Keratinocyte (primary cell): ENCODE data around the gene POFUT2. TPM values are rescaled to one million over a fixed set of nuclear protein-coding genes. Genes with fewer than 3 reads are reported as not detected.

Source experiments
- DNase-seq: peaks from one replicate; pipeline ENCODE4 v3.0.0-alpha.2; 2011; ENCODE audit warnings: low read depth, missing footprints, low spot score
- FAIRE-seq: peaks from 2 replicates; lab custom pipeline; 2011; peaks lifted over from hg19 to GRCh38; lab: Jason Lieb, UNC
- H2AFZ ChIP-seq: 2 replicates; pipeline ENCODE4 v1.6.0; 2012; ENCODE audit warnings: low read length, control low read depth, inconsistent platforms; ENCODE audit not compliant: control insufficient read depth
- H3K27ac ChIP-seq: 2 replicates; pipeline ENCODE4 v1.5.1; 2011; ENCODE audit warnings: low read length; ENCODE audit not compliant: control insufficient read depth, insufficient read depth
- H3K27me3 ChIP-seq: 3 replicates; pipeline ENCODE4 v1.6.0; 2011; ENCODE audit warnings: low read length; ENCODE audit not compliant: control insufficient read depth, insufficient read depth; ENCODE audit errors: extremely low read depth
- H3K36me3 ChIP-seq, 2 experiments: 2 replicates in 1 of 2; 3 replicates in 1 of 2; pipeline ENCODE4 v1.5.1; 2011; ENCODE audit warnings: low read length in 2 of 2, mild to moderate bottlenecking in 1 of 2; ENCODE audit not compliant: control insufficient read depth in 2 of 2, insufficient read depth in 2 of 2; ENCODE audit errors: extremely low read depth in 1 of 2
- H3K4me1 ChIP-seq: 3 replicates; pipeline ENCODE4 v1.5.1; 2011; ENCODE audit warnings: low read length; ENCODE audit not compliant: control insufficient read depth, insufficient read depth; ENCODE audit errors: extremely low read depth
- H3K4me2 ChIP-seq: 3 replicates; pipeline ENCODE4 v1.6.0; 2011; ENCODE audit warnings: low read depth, low read length; ENCODE audit not compliant: control insufficient read depth, insufficient read depth; ENCODE audit errors: extremely low read depth
- H3K4me3 ChIP-seq, 3 experiments: fragments of 200-600 bp in 1 of 3; sonication (generic) in 1 of 3; 2 replicates in 2 of 3; 3 replicates in 1 of 3; pipeline ENCODE4 v1.5.1; 2011 to 2016; ENCODE audit warnings: low read length in 3 of 3, mild to moderate bottlenecking in 3 of 3, control low read depth in 2 of 3, inconsistent platforms in 1 of 3, low read depth in 1 of 3, mixed read lengths in 1 of 3, mixed run types in 1 of 3, moderate library complexity in 1 of 3; ENCODE audit not compliant: control insufficient read depth in 2 of 3, insufficient read depth in 2 of 3; ENCODE audit errors: extremely low read depth in 1 of 3
- H3K79me2 ChIP-seq: 2 replicates; pipeline ENCODE4 v1.6.0; 2012; ENCODE audit warnings: low read length; ENCODE audit not compliant: control insufficient read depth, insufficient read depth
- H3K9ac ChIP-seq: 3 replicates; pipeline ENCODE4 v1.6.0; 2011; ENCODE audit warnings: low read length; ENCODE audit not compliant: control insufficient read depth, insufficient read depth; ENCODE audit errors: extremely low read depth
- H3K9me1 ChIP-seq: 3 replicates; pipeline ENCODE4 v1.6.0; 2011; ENCODE audit warnings: low read length; ENCODE audit not compliant: control insufficient read depth, insufficient read depth; ENCODE audit errors: extremely low read depth
- H3K9me3 ChIP-seq: 2 replicates; pipeline ENCODE4 v1.5.1; 2012; ENCODE audit warnings: low read depth, low read length; ENCODE audit not compliant: control insufficient read depth
- H4K20me1 ChIP-seq: 3 replicates; pipeline ENCODE4 v1.6.0; 2011; ENCODE audit warnings: low read length; ENCODE audit not compliant: control insufficient read depth, insufficient read depth; ENCODE audit errors: extremely low read depth
- EZH2 ChIP-seq: IDR thresholded peaks from one replicate; pipeline ENCODE4 v1.6.1; 2012; ENCODE audit warnings: inconsistent platforms, mild to moderate bottlenecking, low read length, moderate library complexity
- dilution Hi-C: fragments of 300-500 bp; cut with MboI; formaldehyde crosslinking; loops from one replicate; pipeline ENCODE4 v1.7.0; 2020; ENCODE audit warnings: low sequenced_read_pairs; ENCODE audit not compliant: extremely low pct_ligation_motif_present
- polyA plus RNA-seq, 5 experiments: library from polyadenylated mRNA; depleted of rRNA in 3 of 5; stranded (reverse) in 3 of 5; stranded (forward) in 1 of 5; unstranded in 1 of 5; fragments of >200 nt; gene quantifications; 1 replicate in 1 of 5; 2 replicates in 3 of 5; 3 replicates in 1 of 5; pipeline versions ENCODE4 v1.2.1 to v1.2.3, GENCODE V29; 2011 to 2012; ENCODE audit warnings: missing spikeins in 2 of 5, low read depth in 1 of 5, low replicate concordance in 1 of 5
- TF ChIP-seq, protein P1 (sequence below), 3 experiments: IDR thresholded peaks in 1 of 3; conservative IDR thresholded peaks in 1 of 3; optimal IDR thresholded peaks in 1 of 3; 2 replicates in 2 of 3; 3 replicates in 1 of 3; pipeline versions ENCODE3 to v1.5.1; 2011; ENCODE audit warnings: low read length in 3 of 3, mild to moderate bottlenecking in 3 of 3, moderate library complexity in 2 of 3, control low read depth in 1 of 3, inconsistent platforms in 1 of 3; ENCODE audit not compliant: insufficient read depth in 2 of 3; ENCODE audit errors: extremely low read depth in 1 of 3

The POFUT2 gene
- polyA plus RNA-seq, 1 donor (not counting 4 experiments of a cell fraction or from before 2014, with no cell fraction given), result 8.8 TPM

DNA sequence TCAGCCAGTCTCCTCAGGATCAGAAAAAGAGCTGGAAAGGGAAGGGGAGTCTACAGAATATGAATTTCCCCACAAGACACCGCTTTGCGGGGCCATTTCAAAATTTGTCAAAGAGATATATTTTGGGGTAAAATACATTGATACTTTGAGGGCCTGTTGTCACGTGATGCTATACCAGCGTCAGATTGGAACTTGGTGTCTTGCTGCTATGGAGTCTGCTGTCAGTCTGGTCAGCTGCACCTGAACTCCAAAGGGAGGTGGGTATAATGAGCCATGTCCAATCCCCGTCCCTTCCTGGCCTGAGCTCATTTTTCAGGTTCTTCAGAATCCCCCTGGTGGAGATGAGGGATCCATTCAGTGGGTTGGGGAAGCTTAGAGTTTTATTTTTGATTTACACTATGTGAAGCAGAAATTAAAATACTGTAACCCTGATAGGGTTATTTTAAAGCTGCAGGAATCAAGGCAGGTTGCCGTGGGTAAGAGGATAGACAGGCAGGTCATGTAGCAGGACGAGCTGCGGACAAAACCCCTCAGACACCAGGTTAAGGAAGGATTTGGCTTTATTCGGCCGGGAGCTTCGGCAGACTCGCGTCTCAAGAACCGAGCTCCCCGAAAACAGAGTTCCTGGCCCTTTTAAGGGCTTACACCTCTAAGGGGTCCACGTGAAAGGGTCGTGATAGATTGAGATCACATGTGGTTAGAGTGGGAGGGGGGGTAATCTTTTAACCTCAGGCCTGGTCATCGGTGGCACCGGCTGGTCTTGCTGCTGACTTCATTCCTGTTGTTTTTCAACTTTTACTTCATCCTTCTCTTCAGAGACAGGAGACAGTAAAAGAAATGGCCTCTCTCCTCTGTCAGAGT, 2.2 kb upstream of the POFUT2 start:
- Histone ChIP-seq H3K9me1 (no peaks in the 10 kb centered on the region), H3K4me3 (no peak overlapping the region), H3K4me2 (no peak overlapping the region), H4K20me1 (peaks cover 7% of the 10 kb centered on the region), H3K4me1 (peaks cover 9% of the 10 kb centered on the region), H3K79me2 (peaks cover 3% of the 10 kb centered on the region), H3K9me3 (no peaks in the 10 kb centered on the region), H3K36me3 (peaks cover 9 to 11% of the 10 kb centered on the region in 2 experiments), H3K27ac (no peak overlapping the region), H2AFZ (no peak overlapping the region), H3K9ac (no peak overlapping the region), H3K27me3 (no peaks in the 10 kb centered on the region)
- DNase-seq (no peak), FAIRE-seq (no peak)
- TF ChIP-seq, protein P1, sequence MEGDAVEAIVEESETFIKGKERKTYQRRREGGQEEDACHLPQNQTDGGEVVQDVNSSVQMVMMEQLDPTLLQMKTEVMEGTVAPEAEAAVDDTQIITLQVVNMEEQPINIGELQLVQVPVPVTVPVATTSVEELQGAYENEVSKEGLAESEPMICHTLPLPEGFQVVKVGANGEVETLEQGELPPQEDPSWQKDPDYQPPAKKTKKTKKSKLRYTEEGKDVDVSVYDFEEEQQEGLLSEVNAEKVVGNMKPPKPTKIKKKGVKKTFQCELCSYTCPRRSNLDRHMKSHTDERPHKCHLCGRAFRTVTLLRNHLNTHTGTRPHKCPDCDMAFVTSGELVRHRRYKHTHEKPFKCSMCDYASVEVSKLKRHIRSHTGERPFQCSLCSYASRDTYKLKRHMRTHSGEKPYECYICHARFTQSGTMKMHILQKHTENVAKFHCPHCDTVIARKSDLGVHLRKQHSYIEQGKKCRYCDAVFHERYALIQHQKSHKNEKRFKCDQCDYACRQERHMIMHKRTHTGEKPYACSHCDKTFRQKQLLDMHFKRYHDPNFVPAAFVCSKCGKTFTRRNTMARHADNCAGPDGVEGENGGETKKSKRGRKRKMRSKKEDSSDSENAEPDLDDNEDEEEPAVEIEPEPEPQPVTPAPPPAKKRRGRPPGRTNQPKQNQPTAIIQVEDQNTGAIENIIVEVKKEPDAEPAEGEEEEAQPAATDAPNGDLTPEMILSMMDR (optimal IDR thresholded peaks at IDR 0.05 in 1 of 3, IDR thresholded peaks at IDR 0.05 in 1 of 3, conservative IDR thresholded peaks at IDR 0.05 in 1 of 3; ENCODE audit: extremely low read depth in 1 of 3, insufficient read depth in 2 of 3, low read length in 3 of 3), result peak in 1 of 3 experiments; percentile 25
- no peak for TF ChIP-seq EZH2
- dilution Hi-C loops, result no loop called here

DNA sequence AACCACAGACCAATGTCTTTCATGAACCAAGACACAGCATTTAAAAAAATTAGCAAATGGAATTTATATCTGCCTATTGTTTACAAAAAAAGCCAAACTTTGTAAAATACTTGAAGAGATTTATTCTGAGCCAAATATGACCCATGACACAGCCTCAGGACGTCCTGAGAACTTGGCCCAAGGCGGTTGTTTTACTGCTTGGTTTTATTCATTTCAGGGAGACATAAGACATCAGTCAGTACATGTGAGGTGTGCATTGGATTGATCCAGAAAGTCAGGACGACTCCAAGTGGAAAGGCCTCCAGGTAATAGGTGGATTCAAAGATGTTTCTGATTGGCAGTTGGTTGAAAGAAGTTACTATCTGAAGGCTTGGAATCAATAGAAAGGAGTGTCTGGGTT, 1.4 kb upstream of the POFUT2 start:
- Histone ChIP-seq H3K36me3 (peaks cover 13 to 19% of the 10 kb centered on the region in 2 experiments), H3K4me3 (no peak overlapping the region), H3K9ac (no peak overlapping the region), H3K27me3 (no peaks in the 10 kb centered on the region), H3K4me2 (no peak overlapping the region), H2AFZ (no peak overlapping the region), H3K9me1 (no peaks in the 10 kb centered on the region), H3K27ac (no peak overlapping the region), H4K20me1 (peaks cover 6% of the 10 kb centered on the region), H3K4me1 (peaks cover 9% of the 10 kb centered on the region), H3K79me2 (peaks cover 3% of the 10 kb centered on the region), H3K9me3 (no peaks in the 10 kb centered on the region)
- TF ChIP-seq, protein P1 (optimal IDR thresholded peaks at IDR 0.05 in 1 of 3, IDR thresholded peaks at IDR 0.05 in 1 of 3, conservative IDR thresholded peaks at IDR 0.05 in 1 of 3; ENCODE audit: extremely low read depth in 1 of 3, insufficient read depth in 2 of 3, low read length in 3 of 3), result no peak
- no peak for TF ChIP-seq EZH2
- FAIRE-seq, result no peak
- dilution Hi-C loops, result no loop called here
- no peak for DNase-seq
